Keratinocyte (primary cell): Measurements from ENCODE around the gene ARHGAP45. TPM values are rescaled to one million over a fixed set of nuclear protein-coding genes. Genes with fewer than 3 reads are reported as not detected.

Experiments
- DNase-seq: peaks from one replicate; pipeline ENCODE4 v3.0.0-alpha.2; 2011; ENCODE audit warnings: low read depth, missing footprints, low spot score
- FAIRE-seq: peaks from 2 replicates; lab custom pipeline; 2011; peaks lifted over from hg19 to GRCh38; lab: Jason Lieb, UNC
- H2AFZ ChIP-seq: 2 replicates; pipeline ENCODE4 v1.6.0; 2012; ENCODE audit warnings: low read length, control low read depth, inconsistent platforms; ENCODE audit not compliant: control insufficient read depth
- H3K27ac ChIP-seq: 2 replicates; pipeline ENCODE4 v1.5.1; 2011; ENCODE audit warnings: low read length; ENCODE audit not compliant: control insufficient read depth, insufficient read depth
- H3K27me3 ChIP-seq: 3 replicates; pipeline ENCODE4 v1.6.0; 2011; ENCODE audit warnings: low read length; ENCODE audit not compliant: control insufficient read depth, insufficient read depth; ENCODE audit errors: extremely low read depth
- H3K36me3 ChIP-seq, 2 experiments: 2 replicates in 1 of 2; 3 replicates in 1 of 2; pipeline ENCODE4 v1.5.1; 2011; ENCODE audit warnings: low read length in 2 of 2, mild to moderate bottlenecking in 1 of 2; ENCODE audit not compliant: control insufficient read depth in 2 of 2, insufficient read depth in 2 of 2; ENCODE audit errors: extremely low read depth in 1 of 2
- H3K4me1 ChIP-seq: 3 replicates; pipeline ENCODE4 v1.5.1; 2011; ENCODE audit warnings: low read length; ENCODE audit not compliant: control insufficient read depth, insufficient read depth; ENCODE audit errors: extremely low read depth
- H3K4me2 ChIP-seq: 3 replicates; pipeline ENCODE4 v1.6.0; 2011; ENCODE audit warnings: low read depth, low read length; ENCODE audit not compliant: control insufficient read depth, insufficient read depth; ENCODE audit errors: extremely low read depth
- H3K4me3 ChIP-seq, 3 experiments: fragments of 200-600 bp in 1 of 3; sonication (generic) in 1 of 3; 2 replicates in 2 of 3; 3 replicates in 1 of 3; pipeline ENCODE4 v1.5.1; 2011 to 2016; ENCODE audit warnings: low read length in 3 of 3, mild to moderate bottlenecking in 3 of 3, control low read depth in 2 of 3, inconsistent platforms in 1 of 3, low read depth in 1 of 3, mixed read lengths in 1 of 3, mixed run types in 1 of 3, moderate library complexity in 1 of 3; ENCODE audit not compliant: control insufficient read depth in 2 of 3, insufficient read depth in 2 of 3; ENCODE audit errors: extremely low read depth in 1 of 3
- H3K79me2 ChIP-seq: 2 replicates; pipeline ENCODE4 v1.6.0; 2012; ENCODE audit warnings: low read length; ENCODE audit not compliant: control insufficient read depth, insufficient read depth
- H3K9ac ChIP-seq: 3 replicates; pipeline ENCODE4 v1.6.0; 2011; ENCODE audit warnings: low read length; ENCODE audit not compliant: control insufficient read depth, insufficient read depth; ENCODE audit errors: extremely low read depth
- H3K9me1 ChIP-seq: 3 replicates; pipeline ENCODE4 v1.6.0; 2011; ENCODE audit warnings: low read length; ENCODE audit not compliant: control insufficient read depth, insufficient read depth; ENCODE audit errors: extremely low read depth
- H3K9me3 ChIP-seq: 2 replicates; pipeline ENCODE4 v1.5.1; 2012; ENCODE audit warnings: low read depth, low read length; ENCODE audit not compliant: control insufficient read depth
- H4K20me1 ChIP-seq: 3 replicates; pipeline ENCODE4 v1.6.0; 2011; ENCODE audit warnings: low read length; ENCODE audit not compliant: control insufficient read depth, insufficient read depth; ENCODE audit errors: extremely low read depth
- CTCF ChIP-seq, 3 experiments: IDR thresholded peaks in 1 of 3; conservative IDR thresholded peaks in 1 of 3; optimal IDR thresholded peaks in 1 of 3; 2 replicates in 2 of 3; 3 replicates in 1 of 3; pipeline versions ENCODE3 to v1.5.1; 2011; ENCODE audit warnings: low read length in 3 of 3, mild to moderate bottlenecking in 3 of 3, moderate library complexity in 2 of 3, control low read depth in 1 of 3, inconsistent platforms in 1 of 3; ENCODE audit not compliant: insufficient read depth in 2 of 3; ENCODE audit errors: extremely low read depth in 1 of 3
- EZH2 ChIP-seq: IDR thresholded peaks from one replicate; pipeline ENCODE4 v1.6.1; 2012; ENCODE audit warnings: inconsistent platforms, mild to moderate bottlenecking, low read length, moderate library complexity
- dilution Hi-C: fragments of 300-500 bp; cut with MboI; formaldehyde crosslinking; loops from one replicate; pipeline ENCODE4 v1.7.0; 2020; ENCODE audit warnings: low sequenced_read_pairs; ENCODE audit not compliant: extremely low pct_ligation_motif_present
- polyA plus RNA-seq, 5 experiments: library from polyadenylated mRNA; depleted of rRNA in 3 of 5; stranded (reverse) in 3 of 5; stranded (forward) in 1 of 5; unstranded in 1 of 5; fragments of >200 nt; gene quantifications; 1 replicate in 1 of 5; 2 replicates in 3 of 5; 3 replicates in 1 of 5; pipeline versions ENCODE4 v1.2.1 to v1.2.3, GENCODE V29; 2011 to 2012; ENCODE audit warnings: missing spikeins in 2 of 5, low read depth in 1 of 5, low replicate concordance in 1 of 5

The ARHGAP45 gene
- polyA plus RNA-seq, 1 donor (not counting 4 experiments of a cell fraction or from before 2014, with no cell fraction given), result 0.56 TPM

GRCh38 chr19:1074544-1075283 lies 7.7 kb downstream of the ARHGAP45 start:
- Histone ChIP-seq H3K36me3 (no peaks in the 10 kb centered on the region), H3K9ac (peak overlapping the region; percentile 33), H3K79me2 (no peaks in the 10 kb centered on the region), H3K4me3 (peak overlapping the region in 2 of 3 experiments; percentile 33 to 57), H4K20me1 (no peaks in the 10 kb centered on the region), H3K27me3 (peaks cover 12% of the 10 kb centered on the region), H3K27ac (no peak overlapping the region), H3K9me3 (no peaks in the 10 kb centered on the region), H2AFZ (peak overlapping the region; percentile 46), H3K9me1 (no peaks in the 10 kb centered on the region), H3K4me2 (peak overlapping the region; percentile 64), H3K4me1 (peaks cover 9% of the 10 kb centered on the region)
- dilution Hi-C loops, result no loop called here
- no peak for DNase-seq
- TF ChIP-seq CTCF (optimal IDR thresholded peaks at IDR 0.05 in 1 of 3, IDR thresholded peaks at IDR 0.05 in 1 of 3, conservative IDR thresholded peaks at IDR 0.05 in 1 of 3; ENCODE audit: extremely low read depth in 1 of 3, insufficient read depth in 2 of 3, low read length in 3 of 3) (no peak), EZH2 (no peak)
- no peak for FAIRE-seq

- no peak for TF ChIP-seq CTCF (optimal IDR thresholded peaks at IDR 0.05 in 1 of 3, IDR thresholded peaks at IDR 0.05 in 1 of 3, conservative IDR thresholded peaks at IDR 0.05 in 1 of 3; ENCODE audit: extremely low read depth in 1 of 3, insufficient read depth in 2 of 3, low read length in 3 of 3)
- no peak for TF ChIP-seq EZH2
- Histone ChIP-seq H3K4me3 (no peak overlapping the region), H3K36me3 (no peaks in the 10 kb centered on the region), H3K9ac (no peak overlapping the region), H3K9me1 (no peaks in the 10 kb centered on the region), H3K79me2 (no peaks in the 10 kb centered on the region), H3K4me1 (peaks cover 9% of the 10 kb centered on the region), H2AFZ (no peak overlapping the region), H3K27me3 (peaks cover 5% of the 10 kb centered on the region), H3K27ac (no peak overlapping the region), H3K9me3 (no peaks in the 10 kb centered on the region), H4K20me1 (no peaks in the 10 kb centered on the region), H3K4me2 (no peak overlapping the region)
- dilution Hi-C loops, result no loop called here
- no peak for FAIRE-seq
- DNase-seq, result no peak
Observed at GRCh38 chr19:1076046-1076386, 9.0 kb downstream of the ARHGAP45 start.
